Fibroblast of skin of scalp (primary cell): ENCODE data around the gene FAM53B.

Experiments used
- DNase-seq: peaks from one replicate; pipeline ENCODE4 v3.0.0-alpha.2; 2013

The FAM53B gene

GRCh38 chr10:124708246-124708779, 35.9 kb downstream of the FAM53B start:
- DNase-seq: no peak

- DNase-seq: no peak
These were observed 36.6 kb downstream of the FAM53B start for GRCh38 chr10:124707551-124707950.

- DNase-seq: no peak
These were observed 37.1 kb downstream of the FAM53B start for GRCh38 chr10:124707144-124707467.

GRCh38 chr10:124706462-124707143, 37.6 kb downstream of the FAM53B start:
- DNase-seq: no peak

GRCh38 chr10:124705817-124706461, 38.2 kb downstream of the FAM53B start:
- DNase-seq: no peak

GRCh38 chr10:124705381-124705740, 38.8 kb downstream of the FAM53B start:
- DNase-seq: no peak

GRCh38 chr10:124704428-124705380, 39.5 kb downstream of the FAM53B start:
- DNase-seq: no peak

- DNase-seq: no peak
These were observed 40.3 kb downstream of the FAM53B start for GRCh38 chr10:124703778-124704427.

- no peak for DNase-seq
These were observed 40.8 kb downstream of the FAM53B start for GRCh38 chr10:124703372-124703771.

GRCh38 chr10:124701881-124702656, 42.1 kb downstream of the FAM53B start:
- DNase-seq: no peak

GRCh38 chr10:124701435-124701834, 42.7 kb downstream of the FAM53B start:
- DNase-seq: no peak

GRCh38 chr10:124701038-124701365, 43.2 kb downstream of the FAM53B start:
- DNase-seq: no peak

- no peak for DNase-seq
These were observed 43.7 kb downstream of the FAM53B start for GRCh38 chr10:124700293-124701037.

GRCh38 chr10:124699471-124700292, 44.5 kb downstream of the FAM53B start:
- DNase-seq: no peak

- DNase-seq: no peak
These were observed 45.4 kb downstream of the FAM53B start for GRCh38 chr10:124698545-124699469.

- DNase-seq: no peak
These were observed 46.2 kb downstream of the FAM53B start for GRCh38 chr10:124697837-124698544.

- DNase-seq: no peak
These were observed 46.7 kb downstream of the FAM53B start for GRCh38 chr10:124697443-124697836.
